ENCODE results near the gene ARID1B.

Gene ARID1B

DNA sequence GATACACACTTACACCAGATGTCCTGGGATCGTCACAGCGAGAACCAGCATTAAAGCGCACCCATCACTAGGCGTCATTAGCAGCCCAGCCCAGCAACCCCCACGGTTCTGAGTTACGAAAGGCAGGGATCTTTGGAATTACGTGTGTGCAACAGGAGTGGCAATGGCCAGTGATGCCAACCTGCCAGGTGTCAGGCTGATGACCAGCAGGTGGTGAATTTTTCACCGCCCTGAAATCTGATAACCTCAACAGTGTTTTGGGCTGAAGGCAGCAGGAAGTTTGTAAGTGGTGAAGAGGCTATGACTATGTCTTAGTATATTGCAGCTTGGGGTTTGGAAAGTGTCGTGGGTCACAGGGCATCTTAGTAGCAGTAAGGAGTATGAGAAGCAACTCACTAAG, 380.1 kb downstream of the ARID1B start:
- DNase-seq (ENCODE audit: low read depth in 2 of 2), result no peak

DNA sequence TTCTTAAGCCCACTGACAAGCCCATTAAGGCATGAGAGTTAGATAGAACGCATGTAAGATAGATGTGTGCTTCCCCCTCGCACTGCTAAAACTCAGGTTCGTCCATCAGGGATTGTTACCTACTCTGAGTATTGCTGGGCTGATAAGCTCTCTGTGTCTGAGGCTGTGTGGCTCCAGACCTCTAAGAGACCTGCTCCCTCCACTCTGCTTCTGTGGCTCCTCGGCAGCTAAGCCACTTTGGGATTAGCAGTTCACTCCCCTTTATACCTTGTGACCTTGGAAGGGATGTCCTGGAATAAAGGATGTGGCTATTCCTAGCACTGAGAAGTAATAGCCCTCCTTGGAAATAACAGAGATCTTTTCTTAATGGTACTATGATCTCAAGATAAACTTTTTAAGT, 381.3 kb downstream of the ARID1B start:
- no peak for DNase-seq (ENCODE audit: low read depth in 2 of 2)

DNA sequence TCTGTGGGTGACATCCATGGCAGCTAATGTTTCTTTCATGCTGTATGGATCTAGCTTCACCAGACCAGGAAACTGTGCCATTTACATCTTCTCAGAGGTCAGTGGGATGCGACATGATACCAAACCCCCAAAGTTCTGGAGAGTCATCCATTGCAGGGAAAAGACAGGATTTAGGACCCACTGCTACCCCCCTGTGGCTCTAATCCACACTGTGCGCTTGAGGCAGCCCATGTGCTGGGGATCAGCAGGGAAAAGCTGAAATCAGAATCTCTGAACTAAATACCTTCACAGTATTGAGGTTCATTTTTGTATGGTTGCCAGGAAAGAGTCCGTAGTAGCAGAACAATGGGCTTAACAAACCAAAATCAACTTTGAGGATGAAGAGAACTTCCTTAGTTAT, 381.7 kb downstream of the ARID1B start:
- no peak for DNase-seq (ENCODE audit: low read depth in 2 of 2)

GRCh38 chr6:157159348-157159747, 382.2 kb downstream of the ARID1B start:
- DNase-seq (ENCODE audit: low read depth in 2 of 2), result no peak

- no peak for DNase-seq (ENCODE audit: low read depth in 2 of 2)
Observed at GRCh38 chr6:157161912-157162311, 384.7 kb downstream of the ARID1B start.

DNA sequence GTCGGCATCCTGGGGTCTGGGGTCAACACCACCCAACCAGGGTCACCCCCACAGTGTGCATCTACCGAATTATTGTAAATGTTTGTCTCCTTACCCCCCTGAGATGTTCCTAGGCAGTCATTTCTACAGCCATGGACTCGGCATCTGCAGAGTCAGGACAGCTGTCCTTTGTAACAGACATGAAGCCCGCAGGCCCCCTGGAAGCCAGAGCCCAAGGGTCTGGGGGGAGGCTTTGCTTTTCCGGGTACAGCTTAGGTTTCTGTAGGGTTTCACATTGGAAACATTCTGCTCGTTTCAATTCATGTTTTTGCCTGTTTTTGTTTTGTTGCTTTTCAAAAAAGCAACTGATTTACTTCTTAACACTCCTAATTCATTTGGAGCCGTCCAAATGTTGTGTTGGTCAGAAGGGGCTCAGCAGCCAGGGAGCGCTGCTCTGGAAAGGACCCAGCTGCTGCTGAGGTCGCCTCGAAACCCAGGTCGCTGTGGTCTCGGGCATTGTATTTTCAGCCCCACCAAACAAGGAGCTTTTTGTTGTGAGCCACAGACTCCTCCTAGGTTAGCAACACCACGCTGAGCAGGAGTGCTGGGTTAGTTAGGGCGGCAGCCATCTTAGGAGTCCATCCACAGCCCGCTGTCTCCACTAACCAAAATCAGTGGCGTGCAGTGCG, 385.7 kb downstream of the ARID1B start:
- no peak for DNase-seq (ENCODE audit: low read depth in 2 of 2)

- no peak for DNase-seq (ENCODE audit: low read depth in 2 of 2)
Observed at GRCh38 chr6:157163434-157164159, 386.4 kb downstream of the ARID1B start.

DNA sequence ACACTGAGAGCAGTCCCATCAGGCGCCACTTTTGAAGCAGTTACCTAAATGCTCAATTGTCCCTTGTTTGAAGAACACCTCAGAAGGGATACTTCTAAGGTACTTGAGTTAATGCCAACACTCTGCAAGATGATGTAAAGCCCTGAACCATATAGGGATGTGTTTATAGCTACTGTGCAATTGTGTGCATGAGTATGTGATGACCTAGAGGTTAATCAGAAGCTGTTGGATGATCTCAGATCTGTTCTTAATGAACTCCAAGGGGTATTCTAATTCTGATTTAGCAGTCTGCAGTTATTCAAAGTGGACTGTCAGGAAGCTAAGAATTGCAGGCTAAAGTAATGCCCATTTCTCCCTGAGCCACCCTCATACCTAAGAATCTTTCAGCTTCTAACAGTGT, 387.8 kb downstream of the ARID1B start:
- DNase-seq (ENCODE audit: low read depth in 2 of 2), result no peak

GRCh38 chr6:157166784-157167183, 389.6 kb downstream of the ARID1B start:
- no peak for DNase-seq (ENCODE audit: low read depth in 2 of 2)

DNA sequence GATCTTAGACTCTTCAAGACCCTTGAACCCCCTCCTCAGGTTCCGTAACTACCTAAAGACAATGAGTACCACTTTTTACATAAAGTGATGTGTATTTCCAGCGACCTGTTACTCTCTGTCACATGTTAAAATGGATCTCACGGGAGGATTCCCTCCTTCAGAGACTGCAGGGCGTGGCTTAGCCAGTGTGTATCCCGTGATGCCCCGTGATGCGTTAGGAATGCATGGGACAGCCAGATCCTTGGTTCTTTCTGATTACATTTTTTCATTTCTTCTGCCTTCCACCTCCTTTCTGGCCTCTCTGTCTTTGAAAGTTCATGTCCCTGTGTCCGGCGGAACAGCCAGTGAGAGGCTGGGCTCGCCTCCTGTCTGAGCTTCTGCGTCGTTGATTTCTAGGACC, 390.7 kb downstream of the ARID1B start:
- no peak for DNase-seq (ENCODE audit: low read depth in 2 of 2)

- DNase-seq (ENCODE audit: low read depth in 2 of 2), result no peak
Observed at GRCh38 chr6:157168471-157168870, 391.3 kb downstream of the ARID1B start.

GRCh38 chr6:157169226-157169625, 392.0 kb downstream of the ARID1B start:
- no peak for DNase-seq (ENCODE audit: low read depth in 2 of 2)

DNA sequence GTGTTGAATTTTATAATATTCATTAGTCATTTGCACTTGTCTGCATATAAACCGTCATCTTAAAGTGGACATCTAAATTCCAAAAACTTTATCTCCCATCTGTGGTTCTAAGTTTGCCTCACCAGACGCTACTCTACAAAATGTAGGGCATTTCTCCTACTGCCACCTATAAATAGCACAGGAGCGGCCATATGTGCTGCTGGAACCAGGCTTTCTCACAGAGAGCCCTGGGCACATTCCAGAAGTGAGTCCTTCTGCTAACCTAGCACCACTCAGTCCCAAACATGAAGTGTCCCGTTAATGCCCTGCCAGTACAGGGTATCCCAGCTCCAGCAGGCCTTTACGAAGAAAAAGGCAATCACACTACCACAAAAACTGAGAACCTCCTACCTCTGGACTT, 392.5 kb downstream of the ARID1B start:
- DNase-seq (ENCODE audit: low read depth in 2 of 2), result no peak

GRCh38 chr6:157170535-157170934, 393.4 kb downstream of the ARID1B start:
- DNase-seq (ENCODE audit: low read depth in 2 of 2), result no peak

GRCh38 chr6:157171801-157172200, 394.6 kb downstream of the ARID1B start:
- DNase-seq (ENCODE audit: low read depth in 2 of 2), result no peak

DNA sequence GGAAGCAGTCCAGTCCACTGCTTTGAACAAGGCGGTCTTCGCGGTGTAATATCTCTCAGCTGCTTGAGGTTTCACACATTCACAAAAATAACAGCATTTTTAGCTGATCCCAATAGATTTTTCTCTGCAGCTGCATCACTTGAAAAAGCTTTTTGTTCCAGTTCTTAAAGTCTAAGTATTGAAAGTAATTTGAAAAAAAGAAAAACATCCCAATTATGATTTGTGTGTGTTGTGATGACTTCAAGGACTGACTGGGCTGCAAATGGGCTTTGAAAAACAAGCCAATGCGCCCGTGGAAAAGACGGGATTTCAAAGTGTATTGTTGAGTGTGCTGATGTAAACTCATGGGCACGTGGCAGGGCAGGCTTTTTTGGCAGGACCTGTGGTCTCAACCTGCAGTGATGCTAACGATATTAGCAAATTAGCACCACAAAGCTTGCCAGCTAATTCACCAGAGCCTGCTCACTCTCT, 395.1 kb downstream of the ARID1B start:
- no peak for DNase-seq (ENCODE audit: low read depth in 2 of 2)

GRCh38 chr6:157172830-157173536, 395.8 kb downstream of the ARID1B start:
- no peak for DNase-seq (ENCODE audit: low read depth in 2 of 2)

GRCh38 chr6:157173776-157174175, 396.6 kb downstream of the ARID1B start:
- no peak for DNase-seq (ENCODE audit: low read depth in 2 of 2)

GRCh38 chr6:157174731-157175130, 397.6 kb downstream of the ARID1B start:
- no peak for DNase-seq (ENCODE audit: low read depth in 2 of 2)

- no peak for DNase-seq (ENCODE audit: low read depth in 2 of 2)
Observed at GRCh38 chr6:157177731-157178336, 400.7 kb downstream of the ARID1B start.

DNA sequence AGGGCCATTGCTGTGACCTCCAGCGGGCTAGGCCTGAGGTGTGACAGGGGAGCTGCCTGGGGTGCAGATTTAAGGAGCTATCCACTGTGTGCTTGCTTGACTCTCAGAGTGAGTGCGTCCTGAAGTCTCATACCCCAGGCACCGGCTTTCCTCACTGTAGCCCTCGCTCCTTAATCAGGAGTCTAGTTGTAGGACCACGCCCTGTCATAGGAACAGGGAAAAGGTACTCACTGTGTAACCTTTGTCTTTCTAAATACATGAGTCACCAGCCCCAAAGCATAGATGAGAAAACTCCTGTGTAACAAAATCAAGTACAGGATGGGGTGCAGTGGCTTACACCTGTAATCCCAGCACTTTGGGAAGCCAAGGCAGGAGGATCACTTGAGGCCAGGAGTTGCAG, 404.5 kb downstream of the ARID1B start:
- DNase-seq (ENCODE audit: low read depth in 2 of 2), result no peak

- DNase-seq (ENCODE audit: low read depth in 2 of 2), result no peak
Observed at GRCh38 chr6:157182503-157183264, 405.5 kb downstream of the ARID1B start.

Data from stimulated activated CD8-positive, alpha-beta memory T cell treated with anti-CD3 and anti-CD28 coated beads, Interleukin-2, amount 100 ng/mL, for 48 hours (primary cell).